ENCODE results near the gene LIPI.
"Not testable (repeated sequence)": the region's sequence is repeated elsewhere in the genome, so short reads cannot be mapped to it uniquely, and the experiment has no call there.

Gene LIPI

DNA sequence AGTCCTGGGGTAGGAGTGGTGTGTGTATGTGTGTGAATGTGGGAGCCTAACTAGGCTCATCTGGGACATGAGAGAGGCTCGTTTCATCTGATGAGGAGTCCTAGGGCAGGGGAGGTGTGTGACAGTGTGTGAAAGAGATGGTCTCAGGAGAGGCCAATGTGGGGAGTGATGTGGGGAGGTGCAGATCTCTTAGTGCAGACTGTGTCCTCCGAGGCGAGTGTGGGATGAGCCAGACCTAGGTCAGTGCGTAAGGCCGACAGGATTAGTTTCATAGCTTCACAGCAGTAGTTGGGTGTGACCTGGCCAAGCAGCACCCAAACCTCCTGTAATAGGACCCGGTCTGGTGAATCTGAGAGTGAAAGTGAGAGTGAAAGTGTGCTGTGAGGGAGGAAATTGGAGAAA lies 94.7 kb downstream of the LIPI start:
- peak in 1 of 5 experiments; percentile 9 for DNase-seq

DNA sequence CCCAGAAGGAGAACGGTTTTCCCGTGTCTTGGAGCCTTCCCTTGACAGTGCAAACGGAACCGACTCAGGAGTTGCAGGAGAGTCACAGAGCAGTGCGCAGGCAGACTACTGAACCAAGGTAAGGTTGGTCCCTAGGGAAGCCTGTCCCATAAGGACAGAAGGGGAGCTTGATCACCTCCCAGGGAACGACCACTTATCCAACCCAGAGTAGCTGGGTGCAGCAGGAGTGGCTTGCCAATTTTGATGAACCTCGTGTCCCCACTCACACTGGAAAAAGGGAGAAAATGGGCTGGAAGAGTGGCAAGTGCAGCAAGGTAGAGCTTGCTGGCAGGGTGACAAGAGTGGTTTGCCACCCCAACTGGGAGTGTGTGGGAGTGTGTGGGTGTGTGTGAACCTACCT lies 95.1 kb downstream of the LIPI start:
- no peak for DNase-seq

DNA sequence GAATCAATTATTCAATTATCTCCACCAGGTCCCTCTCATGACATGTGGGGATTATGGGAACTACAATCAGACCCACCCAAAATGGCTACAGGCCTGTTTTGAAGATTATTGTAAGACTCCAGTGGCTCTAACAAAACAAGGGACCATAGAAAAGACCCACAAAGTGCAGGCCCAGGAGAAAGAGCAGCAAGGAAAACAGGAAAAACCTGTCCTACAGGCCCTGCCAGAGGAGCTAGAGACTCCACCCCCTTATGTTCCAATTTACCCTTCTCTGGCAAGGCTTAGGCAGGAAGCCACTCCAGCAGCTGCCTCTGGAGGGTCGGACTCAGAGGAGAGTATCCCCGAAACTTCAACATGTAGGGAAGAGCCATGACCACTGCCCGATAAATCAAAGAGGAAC lies 96.5 kb downstream of the LIPI start:
- no peak for DNase-seq

DNA sequence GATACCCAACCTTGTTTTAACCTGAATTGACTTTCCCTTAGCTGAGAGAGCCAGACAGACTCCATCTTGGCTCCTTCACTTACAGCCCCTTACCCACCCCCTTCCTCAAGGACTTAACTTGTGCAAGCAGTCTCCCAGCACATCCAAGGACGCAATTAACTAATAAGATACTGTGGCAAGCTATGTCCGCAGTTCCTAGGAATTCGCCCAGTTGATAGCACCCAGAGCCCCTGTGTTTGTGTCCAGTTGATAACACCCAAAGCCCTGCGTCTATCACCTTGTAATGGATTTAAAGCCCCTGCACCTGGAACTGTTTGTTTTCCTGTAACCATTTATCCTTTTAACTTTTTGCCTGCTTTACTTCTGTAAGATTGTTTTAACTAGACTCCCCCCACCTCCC lies 106.2 kb downstream of the LIPI start:
- DNase-seq: not testable (repeated sequence)

DNA sequence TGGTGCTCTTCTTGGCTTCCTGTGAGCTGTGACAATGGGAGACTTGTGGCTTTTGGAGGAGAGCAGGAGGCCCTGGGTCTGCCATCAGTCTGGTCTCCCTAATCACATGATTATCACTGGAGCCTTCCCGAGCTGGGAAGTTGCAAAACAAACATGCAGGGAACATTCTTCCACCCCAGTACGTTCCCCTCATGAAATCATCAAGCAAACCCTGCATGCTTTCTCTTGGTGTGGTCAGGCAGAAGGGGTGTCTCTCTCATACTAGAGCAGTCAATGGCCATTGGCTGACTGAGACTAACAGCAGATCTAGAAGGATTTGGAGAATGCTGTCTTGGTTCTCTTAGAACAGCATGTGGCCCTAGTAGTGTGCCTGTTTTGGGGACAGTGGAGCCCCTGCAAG lies 111.2 kb downstream of the LIPI start:
- no peak for DNase-seq

DNA sequence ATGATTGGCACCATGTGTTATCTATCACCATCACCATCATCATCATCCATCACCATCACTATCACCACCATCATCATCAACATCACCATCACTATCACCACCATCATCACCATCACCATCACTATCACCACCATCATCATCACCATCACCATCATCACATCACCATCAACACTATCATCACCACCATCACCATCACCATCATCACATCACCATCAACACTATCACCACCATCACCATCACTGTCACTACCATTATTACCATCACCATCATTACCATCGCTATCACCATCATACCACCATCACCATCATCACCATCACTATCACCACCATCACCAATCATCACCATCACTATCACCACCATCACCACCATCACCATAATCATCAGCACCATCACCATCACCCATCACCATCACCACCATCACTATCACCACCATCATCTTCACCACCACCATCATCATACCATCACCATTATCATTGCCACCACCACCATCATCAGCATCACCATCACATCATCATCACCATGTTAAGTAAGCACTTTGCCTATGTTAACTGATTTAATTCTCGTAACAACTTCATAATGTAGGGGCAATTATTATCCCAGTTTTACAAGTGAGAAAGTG lies 112.8 kb downstream of the LIPI start:
- DNase-seq: peak in 1 of 5 experiments; percentile 7

DNA sequence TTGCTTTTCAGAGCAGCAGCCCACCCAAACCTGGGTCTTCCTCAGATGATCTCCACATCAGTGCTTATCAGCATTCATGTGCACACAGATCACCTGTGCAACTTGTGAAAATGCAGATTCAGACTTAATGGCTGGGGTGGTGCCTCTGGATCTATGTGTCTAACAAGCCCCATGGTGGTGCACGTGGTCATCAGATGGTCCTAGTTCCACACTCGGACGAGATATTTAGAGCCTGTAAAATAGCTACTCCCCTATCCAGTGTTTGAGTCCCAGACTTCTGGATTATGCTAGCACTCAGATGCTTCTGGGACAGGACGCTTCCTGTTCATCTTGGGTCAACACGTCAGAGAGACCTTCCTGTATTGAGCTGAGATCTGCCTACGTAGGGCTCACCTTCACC lies 114.2 kb downstream of the LIPI start:
- DNase-seq: no peak

DNA sequence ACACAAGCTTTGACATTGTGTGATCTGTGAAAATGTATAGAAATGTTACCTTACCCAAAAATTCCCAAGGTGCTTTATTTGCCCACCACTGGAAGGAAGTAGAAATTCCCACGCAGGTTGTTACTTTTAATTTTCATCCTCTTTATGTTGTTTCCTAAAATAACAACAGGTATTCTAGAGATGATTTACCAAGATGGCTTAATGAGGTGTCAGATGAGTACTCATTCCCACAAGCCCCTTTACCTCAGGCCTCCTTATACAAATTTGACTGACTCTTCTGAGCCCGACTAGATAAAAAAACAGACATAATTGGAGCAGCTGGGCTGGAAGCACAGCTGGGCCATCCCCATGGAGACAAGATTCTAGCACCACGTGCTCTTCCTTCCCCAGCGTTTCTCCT lies 114.6 kb downstream of the LIPI start:
- no peak for DNase-seq

DNA sequence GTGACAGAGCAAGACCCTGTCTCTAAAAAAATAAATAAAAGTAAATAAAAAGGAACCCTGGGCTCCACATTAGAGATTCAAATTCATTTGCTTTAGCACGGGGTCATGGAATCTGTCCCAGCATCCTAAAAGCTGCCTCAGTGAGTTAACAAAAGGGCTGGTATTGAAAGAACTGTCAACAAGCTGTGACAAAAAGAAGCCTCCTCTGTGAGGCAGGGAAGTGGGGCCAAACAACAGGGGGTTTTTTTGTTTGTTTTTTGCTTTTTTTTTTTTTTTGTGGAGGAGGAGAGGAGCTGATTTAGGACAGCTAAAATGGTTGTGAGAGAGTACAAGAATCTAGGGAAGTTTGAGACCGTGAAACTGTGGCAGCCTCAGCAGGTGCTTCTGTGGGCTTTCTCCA lies 115.7 kb downstream of the LIPI start:
- DNase-seq: no peak

DNA sequence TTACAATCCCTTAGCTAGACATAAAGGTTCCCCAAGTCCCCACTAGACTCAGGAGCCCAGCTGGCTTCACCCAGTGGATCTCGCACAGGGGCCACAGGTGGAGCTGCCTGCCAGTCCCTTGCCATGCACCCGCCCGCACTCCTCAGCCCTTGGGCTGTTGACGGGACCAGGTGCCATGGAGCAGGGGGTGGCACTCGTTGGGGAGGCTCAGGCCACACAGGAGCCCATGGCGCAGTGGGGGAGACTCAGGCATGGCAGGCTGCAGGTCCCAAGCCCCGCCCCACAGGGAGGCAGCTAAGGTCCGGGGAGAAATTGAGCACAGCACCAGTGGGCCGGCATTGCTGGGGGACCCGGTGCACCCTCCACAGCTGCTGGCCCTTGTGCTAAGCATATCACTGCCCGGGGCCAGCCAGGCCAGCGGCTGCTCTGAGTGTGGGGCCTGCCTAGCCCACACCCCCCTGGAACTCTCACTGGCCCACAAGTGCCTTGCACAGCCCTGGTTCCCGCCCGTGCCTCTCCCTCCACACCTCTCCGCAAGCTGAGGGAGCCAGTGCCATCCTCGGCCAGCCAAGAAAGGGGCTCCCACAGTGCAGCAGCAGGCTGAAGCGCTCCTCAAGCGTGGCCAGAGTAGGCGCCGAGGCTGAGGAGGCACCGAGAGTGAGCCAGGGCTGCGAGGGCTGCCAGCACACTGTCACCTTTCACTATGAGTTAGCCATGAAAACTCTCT lies 117.8 kb downstream of the LIPI start:
- no peak for DNase-seq

DNA sequence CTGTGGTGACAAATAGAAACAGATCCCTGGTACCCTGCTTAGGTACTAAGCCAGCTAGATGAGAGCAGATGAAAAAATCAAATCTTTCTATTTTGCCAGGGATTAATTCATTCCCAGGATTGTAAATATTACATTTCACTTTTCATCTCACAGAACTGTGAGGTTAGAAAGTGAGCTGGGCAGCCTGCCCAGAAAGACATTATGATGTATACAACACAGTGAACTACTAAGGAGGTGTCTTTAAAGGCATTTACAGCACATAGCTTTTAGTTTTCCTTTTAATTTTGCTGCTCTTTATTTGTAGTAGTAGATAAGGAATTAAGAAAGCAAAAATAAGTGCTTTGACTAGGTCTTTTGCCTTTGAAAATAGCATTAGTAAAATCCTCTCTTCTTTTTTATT lies 120.6 kb downstream of the LIPI start:
- DNase-seq: not testable (repeated sequence)

DNA sequence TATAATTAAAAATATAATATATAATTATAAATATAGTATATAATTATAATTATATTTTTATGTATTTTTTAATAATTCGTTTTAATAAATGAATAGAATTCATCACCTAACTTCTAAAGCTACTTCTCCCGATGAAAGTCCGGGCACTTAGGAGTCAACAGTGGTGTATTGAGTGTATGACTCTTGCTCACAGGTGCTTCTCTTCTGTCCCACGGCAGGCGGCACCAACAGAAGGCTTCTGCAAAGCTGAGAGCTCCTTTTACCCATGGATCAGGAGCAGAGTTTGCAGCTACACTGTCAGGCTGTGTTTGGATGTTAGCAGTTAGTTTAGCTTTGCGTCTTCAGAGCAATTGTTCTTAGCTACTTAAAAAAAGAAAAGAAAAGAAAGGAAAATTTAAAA lies 122.4 kb downstream of the LIPI start:
- DNase-seq: no peak

DNA sequence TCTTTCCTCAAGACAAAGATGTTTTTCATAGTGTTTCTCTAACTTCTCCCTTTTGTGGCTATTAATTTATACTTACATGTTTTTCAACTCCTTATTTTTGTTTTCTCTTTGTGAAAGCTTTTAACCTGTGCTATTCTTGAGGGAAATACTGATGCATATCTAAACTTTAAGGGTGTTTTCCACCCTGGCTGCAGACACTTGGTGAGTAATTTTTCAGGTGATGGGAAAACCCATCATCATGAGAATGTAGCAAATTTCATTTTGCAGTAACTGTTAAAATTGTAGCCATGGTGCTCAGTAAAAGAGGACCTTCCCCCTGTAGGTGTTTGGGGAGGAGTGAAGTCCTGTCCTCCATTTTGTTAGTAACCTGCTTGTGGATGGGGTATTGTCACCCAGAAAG lies 124.2 kb downstream of the LIPI start:
- DNase-seq: no peak

DNA sequence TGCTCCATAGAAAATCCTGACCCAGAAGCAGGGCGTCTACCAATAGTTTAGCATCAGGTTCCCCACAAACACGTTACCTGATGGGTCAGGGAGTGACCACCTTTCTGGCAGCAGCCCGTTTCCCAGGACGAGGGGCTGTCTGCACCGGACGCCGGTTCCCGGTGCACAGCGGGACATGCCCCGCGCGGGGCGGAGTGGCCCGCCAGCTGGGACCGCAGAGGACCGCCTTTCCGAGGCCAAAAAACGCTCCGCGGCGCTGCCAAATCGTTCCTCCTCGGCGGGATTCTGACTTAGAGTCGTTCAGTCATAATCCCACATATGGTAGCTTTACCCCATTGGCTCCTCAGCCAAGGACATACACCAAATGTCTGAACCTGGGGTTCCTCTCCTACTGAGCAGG lies 126.1 kb downstream of the LIPI start:
- no peak for DNase-seq

DNA sequence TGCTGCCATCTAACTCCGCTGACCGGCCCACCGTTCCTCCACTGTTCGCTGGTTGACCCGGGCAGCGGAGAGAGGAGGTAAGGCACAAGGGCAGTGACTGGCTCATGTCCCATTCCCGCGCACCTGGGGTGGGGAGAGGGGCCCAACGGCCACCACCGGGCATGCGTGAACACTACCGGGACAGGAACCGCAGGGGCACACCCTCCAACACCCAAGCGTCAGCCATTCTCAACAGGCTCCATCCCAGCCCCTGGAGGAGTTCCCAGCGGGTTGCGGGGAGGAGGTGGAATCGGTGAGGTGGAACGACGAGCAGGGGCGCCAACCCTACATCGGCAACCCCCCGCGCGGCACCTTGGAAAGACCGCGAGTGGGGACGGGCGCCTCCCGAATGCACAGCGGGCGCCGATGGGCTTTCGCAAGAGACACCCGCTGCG lies 126.7 kb downstream of the LIPI start:
- no peak for DNase-seq

DNA sequence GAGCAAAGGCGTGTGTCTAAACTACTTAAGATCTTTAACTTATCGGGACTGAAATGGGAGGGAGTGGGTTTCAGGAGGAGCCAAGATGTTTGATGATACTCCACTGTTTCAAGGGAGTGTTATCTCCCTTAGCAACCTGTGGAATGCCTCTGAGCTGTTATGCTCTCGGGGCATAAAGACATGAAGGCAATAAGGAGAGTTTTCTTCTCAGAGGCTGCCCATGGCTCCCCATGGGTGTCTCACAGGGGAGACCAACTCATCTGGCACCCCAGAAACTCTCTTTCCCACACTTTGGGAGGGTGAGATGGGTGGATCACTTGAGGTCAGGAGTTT lies 130.0 kb downstream of the LIPI start:
- no peak for DNase-seq

DNA sequence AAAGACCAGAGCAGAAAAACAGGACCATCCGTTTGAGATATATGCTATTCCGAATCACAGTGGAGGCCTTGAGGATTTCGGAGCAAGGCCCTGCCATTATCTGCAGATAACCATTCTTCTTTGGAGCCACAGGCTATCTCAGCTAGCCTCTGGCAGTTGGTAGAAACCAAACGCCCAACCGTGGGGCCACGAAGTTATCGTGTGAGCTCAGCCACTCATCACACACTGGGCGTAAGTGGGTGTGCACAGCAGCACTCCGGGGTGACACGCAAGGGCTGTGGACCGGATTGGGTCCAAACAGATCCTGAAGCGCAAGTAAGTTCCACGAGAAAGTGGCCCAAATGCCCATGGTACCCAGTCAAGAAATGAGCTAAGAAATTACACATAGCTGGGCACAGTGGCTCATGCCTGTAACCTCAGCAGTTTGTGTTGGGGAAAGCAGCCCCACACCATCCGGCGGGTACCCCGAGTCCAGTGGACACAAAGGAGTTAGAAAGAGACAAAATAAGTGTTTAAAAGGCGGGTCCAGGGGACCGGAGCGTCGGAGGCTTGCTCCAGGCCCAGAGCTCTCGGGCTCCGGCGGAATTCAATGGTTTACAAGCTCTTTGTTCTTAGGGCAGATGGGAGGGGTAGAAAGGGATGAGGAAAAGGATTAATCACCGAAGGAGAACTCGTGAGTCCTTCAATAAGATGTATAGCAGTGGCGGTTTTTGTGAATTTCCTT lies 130.6 kb downstream of the LIPI start:
- no peak for DNase-seq

DNA sequence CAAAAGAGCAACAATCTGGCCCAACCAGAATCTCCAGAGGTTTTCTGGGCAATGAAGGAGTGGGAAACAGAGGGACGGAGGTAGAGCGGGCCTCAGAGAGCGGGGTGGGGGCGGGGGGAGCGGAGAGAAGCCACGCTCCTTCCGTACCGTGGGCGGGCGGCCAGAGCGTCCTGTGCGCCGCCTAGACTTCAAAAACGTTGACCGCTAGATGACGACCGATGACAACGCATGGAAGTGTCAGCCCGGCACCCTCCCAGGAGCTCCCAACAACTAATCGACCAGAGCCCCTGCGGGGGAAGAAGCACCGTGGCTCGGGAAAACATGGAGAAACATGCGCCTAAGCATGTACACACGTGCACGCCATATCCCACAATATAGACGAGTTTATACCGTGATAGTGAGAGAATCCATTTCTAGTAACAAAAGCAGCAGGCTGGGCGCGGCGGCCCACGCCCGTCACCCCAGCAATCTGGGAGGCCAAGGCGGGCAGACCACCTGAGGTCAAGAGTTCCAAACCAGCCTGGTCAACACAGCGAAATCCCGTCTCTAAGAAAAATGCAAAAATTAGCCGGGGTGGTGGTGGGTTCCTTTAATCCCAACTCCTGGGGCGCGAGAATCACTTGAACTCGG lies 131.9 kb downstream of the LIPI start:
- DNase-seq: no peak

DNA sequence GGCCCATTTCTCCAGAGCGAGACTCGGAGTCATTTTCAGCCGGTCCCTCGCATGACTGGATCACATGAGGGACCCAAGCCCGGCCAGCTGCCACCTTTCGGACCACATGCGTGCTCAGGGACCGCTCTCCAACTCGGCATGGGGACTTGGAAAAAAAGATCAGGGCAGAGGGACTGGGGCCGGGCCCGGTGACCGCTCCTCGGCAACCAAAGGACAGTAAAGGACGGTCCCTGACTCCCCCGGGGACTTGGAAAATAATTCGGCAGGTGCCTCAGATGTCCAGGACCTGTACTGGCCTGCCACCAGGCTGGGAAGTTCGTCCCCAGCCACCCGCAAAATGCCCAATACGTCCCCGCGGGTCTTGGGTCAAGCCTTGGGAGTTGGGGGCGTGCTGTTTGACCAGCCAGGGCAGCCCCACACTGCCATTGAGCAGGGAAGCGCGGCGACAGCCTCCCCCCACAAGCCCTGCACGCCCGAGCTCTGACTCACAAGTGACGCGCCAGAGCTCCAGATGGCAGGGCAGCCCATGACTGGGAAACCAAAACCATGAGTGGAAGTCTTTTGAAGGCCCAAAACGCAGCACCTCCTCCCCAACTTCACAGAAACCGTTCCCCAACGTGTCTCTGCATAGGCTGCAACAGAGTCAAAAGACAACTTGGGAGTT lies 134.5 kb downstream of the LIPI start:
- peak in 1 of 5 experiments; percentile 25 for DNase-seq

DNA sequence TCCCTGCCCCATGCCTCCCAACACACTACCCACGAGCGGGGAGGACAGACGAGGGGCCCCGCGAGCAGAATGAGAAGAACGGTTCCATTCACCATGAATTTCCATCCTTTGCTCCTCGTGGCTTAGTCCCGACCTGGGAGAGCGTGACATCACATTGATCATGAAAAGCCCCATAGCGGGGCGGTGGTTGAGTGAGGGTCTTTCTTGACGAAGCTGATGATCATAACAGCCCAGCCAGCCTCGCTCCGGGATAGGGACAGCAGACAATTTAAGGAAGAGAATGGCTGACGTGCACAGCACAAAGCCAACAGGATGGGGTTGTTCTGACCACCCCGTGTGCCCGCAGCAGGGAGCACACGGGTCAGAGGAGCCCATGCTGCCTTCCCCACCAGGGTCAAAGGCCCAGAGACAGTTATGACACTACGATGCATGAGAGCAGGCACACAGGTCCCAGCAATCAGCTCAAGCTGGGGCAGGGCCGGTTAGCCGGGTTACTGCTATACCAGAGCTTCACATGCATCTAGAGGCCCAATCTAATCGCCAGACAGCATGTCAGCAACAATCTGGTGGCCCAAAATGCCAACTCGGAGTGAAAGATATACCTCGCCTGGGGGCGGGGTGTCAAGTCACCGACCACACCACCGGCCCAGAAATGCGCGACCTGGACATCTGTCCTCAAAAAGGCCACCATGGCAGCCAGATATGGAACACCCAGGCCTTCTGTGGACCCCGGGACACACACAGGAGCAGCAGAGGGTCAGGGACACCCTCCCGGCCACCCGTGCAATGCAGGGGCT lies 135.2 kb downstream of the LIPI start:
- no peak for DNase-seq

DNA sequence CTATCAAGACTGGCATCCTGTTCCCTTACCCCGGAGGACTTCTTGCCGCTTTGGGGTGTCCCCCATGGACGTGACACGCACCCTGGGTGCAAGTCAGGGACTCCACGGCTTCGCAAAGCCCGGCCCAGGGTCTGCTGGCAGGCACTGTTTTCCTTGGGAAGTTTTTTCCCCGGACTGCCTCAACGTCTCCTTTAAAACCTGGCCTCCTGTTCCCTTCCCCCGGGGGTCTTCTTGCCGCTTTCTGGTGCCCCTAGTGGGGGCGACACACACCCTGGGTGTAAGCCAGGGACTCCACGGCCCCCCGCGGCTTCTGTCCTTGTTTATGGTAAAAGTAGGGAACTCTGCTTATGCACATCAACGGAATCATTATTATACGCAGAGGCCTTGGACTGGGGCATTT lies 136.6 kb downstream of the LIPI start:
- no peak for DNase-seq

DNA sequence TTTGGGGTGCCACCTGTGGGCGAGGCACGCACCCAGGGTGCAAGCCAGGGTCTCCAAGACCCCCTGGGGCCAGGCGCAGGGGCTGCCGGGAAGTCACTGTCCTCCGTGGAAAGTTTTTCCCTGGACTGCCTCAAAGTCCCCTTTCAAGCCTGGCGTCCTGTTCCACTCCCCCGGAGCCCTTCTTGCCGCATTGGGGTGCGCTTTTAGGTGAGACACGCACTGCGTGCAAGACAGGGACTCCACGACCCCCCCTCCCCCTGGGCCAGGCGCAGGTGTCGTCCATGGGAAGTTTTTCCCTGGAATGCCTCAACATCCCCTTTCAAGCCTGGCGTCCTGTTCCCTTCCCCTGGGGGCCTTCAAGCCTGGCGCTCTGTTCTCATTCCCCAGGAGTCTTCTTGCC lies 137.1 kb downstream of the LIPI start:
- no peak for DNase-seq

Data from T-helper 2 cell (primary cell).